Bronchial epithelial cell (primary cell): Measurements from ENCODE around the gene LRRC28. TPM values are rescaled to one million over a fixed set of nuclear protein-coding genes. Genes with fewer than 3 reads are reported as not detected.

Experiments used
- DNase-seq: peaks from one replicate; pipeline ENCODE4 v3.0.0-alpha.2; 2010; ENCODE audit warnings: low read depth
- FAIRE-seq: peaks from 2 replicates; lab custom pipeline; 2011; peaks lifted over from hg19 to GRCh38; lab: Jason Lieb, UNC
- H3K27me3 ChIP-seq: 2 replicates; pipeline ENCODE4 v1.5.1; 2011; ENCODE audit warnings: low read length; ENCODE audit not compliant: control insufficient read depth, insufficient read depth
- H3K36me3 ChIP-seq: 2 replicates; pipeline ENCODE4 v1.5.1; 2011; ENCODE audit warnings: low read length; ENCODE audit not compliant: control insufficient read depth, insufficient read depth
- H3K4me3 ChIP-seq: 2 replicates; pipeline ENCODE4 v1.5.1; 2011; ENCODE audit warnings: mild to moderate bottlenecking, low read depth, low read length, control low read depth
- total RNA-seq: library from RNA; depleted of rRNA; stranded (reverse); fragments of >200 nt; gene quantifications from 2 replicates; pipeline ENCODE4 v1.2.1, GENCODE V29; 2014
- TF ChIP-seq, protein P1 (sequence below): IDR thresholded peaks from 2 replicates; pipeline ENCODE4 v1.5.1; 2011; ENCODE audit warnings: mild to moderate bottlenecking, moderate library complexity, low read length, control low read depth, inconsistent platforms; ENCODE audit not compliant: insufficient read depth, severe bottlenecking

The LRRC28 gene
- total RNA-seq, 1 donor from 2014 or later = 15.8 TPM

DNA sequence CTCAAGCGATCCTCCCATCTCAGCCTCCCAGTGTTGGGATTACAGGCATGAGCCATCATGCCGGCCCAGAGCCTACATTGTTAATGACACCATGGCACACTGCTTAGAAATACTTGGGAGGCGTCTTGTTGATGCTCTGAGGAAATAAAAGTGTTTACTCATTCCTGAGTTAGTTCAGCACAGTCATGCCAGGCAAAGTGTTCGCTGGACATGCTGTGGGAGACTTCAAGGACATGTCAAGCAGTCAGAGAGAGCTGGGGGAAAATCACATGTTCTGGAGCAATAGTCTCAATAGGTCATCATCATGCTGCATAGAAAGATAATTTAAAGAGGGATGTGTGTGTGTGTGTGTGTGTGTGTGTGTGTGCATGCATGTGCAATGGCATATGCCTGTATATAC lies 39.4 kb upstream of the LRRC28 start:
- Histone ChIP-seq H3K4me3 (no peak overlapping the region), H3K27me3 (no peaks in the 10 kb centered on the region), H3K36me3 (peaks cover 1% of the 10 kb centered on the region)
- FAIRE-seq (peak; percentile 72), DNase-seq (no peak)
- TF ChIP-seq, protein P1, sequence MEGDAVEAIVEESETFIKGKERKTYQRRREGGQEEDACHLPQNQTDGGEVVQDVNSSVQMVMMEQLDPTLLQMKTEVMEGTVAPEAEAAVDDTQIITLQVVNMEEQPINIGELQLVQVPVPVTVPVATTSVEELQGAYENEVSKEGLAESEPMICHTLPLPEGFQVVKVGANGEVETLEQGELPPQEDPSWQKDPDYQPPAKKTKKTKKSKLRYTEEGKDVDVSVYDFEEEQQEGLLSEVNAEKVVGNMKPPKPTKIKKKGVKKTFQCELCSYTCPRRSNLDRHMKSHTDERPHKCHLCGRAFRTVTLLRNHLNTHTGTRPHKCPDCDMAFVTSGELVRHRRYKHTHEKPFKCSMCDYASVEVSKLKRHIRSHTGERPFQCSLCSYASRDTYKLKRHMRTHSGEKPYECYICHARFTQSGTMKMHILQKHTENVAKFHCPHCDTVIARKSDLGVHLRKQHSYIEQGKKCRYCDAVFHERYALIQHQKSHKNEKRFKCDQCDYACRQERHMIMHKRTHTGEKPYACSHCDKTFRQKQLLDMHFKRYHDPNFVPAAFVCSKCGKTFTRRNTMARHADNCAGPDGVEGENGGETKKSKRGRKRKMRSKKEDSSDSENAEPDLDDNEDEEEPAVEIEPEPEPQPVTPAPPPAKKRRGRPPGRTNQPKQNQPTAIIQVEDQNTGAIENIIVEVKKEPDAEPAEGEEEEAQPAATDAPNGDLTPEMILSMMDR = no peak

DNA sequence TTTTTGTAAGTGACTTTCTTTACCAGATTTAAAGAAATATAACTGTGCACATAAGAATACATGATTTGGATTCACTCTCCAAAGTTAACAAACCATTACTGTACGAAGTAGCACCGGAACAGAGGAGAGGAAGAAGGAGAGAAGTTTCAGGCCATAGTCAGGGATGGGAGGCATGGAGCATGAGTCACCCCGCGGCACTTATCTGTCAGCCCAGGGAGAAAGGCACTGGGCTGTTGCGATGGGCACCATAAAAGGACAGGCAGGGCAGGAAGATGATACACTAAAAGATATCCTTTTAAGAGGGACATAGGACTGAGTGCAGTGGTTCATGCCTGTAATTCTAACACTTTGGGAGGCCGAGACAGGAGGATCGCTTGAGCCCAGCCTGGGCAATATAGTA lies 38.9 kb upstream of the LRRC28 start:
- TF ChIP-seq, protein P1 = no peak

DNA sequence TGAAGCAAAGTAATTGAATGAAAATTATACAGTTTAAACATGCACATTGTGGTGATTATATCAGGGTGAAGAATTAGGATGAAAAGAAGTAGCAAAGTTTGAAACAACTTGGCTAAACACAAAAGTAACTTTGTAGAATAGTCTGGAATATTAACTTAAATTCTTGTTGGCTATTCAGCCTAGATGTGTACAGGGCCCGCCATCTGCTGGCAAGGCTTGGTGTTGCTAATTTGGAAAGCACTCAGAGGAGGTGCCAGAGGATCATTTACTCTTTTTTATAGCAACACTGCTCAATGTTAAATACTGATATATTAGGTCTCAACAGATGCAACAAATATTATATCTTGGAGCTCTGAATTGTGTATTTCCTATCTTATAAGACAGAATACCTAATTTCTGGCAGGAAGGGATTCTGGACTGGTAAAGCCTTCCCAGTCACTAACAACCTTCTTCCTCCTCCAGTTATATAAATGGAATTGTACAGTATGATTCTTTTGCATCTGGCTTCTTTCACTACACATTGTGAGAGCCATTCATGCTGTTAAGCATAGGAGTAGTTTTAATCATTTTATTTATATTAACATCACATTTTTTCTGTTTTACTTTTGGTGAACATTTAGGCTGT lies 38.0 kb upstream of the LRRC28 start:
- Histone ChIP-seq H3K36me3 (peaks cover 6% of the 10 kb centered on the region), H3K27me3 (no peaks in the 10 kb centered on the region), H3K4me3 (no peak overlapping the region)
- DNase-seq = peak; percentile 51
- FAIRE-seq = no peak
- TF ChIP-seq, protein P1 = peak; percentile 71

More for the DNA sequence above, 38.9 kb upstream of the LRRC28 start:
- DNase-seq = no peak
- no peak for FAIRE-seq
- H3K4me3 ChIP-seq = no peak overlapping the region
- H3K36me3 ChIP-seq = peaks cover 1% of the 10 kb centered on the region
- H3K27me3 ChIP-seq = no peaks in the 10 kb centered on the region

DNA sequence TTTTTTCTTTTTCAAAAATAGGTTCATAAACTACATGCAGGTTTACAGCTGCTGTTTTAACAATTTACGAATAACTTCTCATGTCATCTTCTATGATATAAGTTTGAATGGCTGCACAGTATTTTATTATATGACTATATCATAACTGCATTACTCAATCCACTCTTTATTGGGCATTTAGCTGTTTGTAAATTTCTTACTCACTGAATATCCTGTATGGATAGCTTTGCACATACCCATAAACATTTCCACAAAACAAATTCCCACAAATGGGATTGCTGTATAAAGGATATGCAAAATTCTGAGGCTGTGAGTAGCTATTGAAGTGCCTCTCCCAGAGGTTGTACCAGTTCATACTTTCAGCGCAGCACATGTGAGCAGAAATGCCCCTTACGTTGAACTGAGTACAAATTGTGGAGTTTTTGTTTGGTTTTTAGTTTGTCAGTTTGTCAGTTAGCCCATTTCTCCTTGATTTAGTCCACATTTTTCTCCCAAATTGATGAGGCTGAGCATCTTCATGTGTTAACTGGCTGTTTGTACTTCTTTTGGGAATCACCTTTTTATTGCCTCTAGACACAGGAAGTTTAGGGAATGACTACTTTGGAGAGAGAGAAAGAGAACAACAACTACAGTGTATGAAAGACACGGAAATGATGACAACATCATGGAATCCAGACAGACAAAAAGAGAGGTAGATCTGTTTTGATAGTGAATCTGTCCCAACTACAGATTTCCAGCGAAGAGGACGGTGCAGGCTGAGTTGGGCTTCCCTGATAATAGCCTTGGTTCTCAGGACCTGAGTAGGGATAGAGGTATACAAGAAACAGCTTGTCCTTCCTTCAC lies 26.7 kb upstream of the LRRC28 start:
- FAIRE-seq = no peak
- TF ChIP-seq, protein P1 = no peak

DNA sequence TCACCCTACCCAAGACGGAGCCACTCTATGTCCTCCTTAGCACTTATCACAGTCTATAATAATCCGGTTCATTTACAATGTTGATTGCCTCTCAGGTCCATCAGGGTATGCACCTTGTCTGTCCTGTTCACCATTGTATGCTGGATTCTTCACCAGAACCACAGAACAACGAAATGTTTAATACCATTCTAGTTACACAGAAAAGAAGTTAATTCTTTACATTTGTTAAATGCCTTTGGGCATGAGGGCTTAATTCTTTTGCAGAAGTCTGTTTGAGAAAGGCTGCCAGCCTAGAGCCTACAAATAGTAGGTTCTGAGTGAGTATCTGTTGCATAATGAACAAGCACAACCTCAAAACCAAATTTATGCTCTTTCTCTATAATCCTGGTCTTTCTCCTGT lies 24.5 kb upstream of the LRRC28 start:
- DNase-seq (no peak), FAIRE-seq (no peak)
- Histone ChIP-seq H3K36me3 (peaks cover 8% of the 10 kb centered on the region), H3K27me3 (no peaks in the 10 kb centered on the region), H3K4me3 (no peak overlapping the region)
- TF ChIP-seq, protein P1 = no peak

More for the DNA sequence above, 26.7 kb upstream of the LRRC28 start:
- peak; percentile 29 for DNase-seq
- Histone ChIP-seq H3K27me3 (no peaks in the 10 kb centered on the region), H3K4me3 (no peak overlapping the region), H3K36me3 (peaks cover 11% of the 10 kb centered on the region)
